HEK293 (cell line): Measurements from ENCODE around the gene TSC2.

Experiments used
- ATF2 ChIP-seq: fragments of 450-650 bp; formaldehyde crosslinking; IDR thresholded peaks from 2 replicates; pipeline ENCODE4 v1.5.1; 2016; ENCODE audit warnings: missing biosample characterization, missing genetic modification characterization, low read depth
- CTCF ChIP-seq: fragments of 450-650 bp; formaldehyde crosslinking; IDR thresholded peaks from 2 replicates; pipeline ENCODE4 v1.5.1; 2016; ENCODE audit warnings: missing biosample characterization, missing genetic modification characterization

- TF ChIP-seq ATF2 (tag by site-specific recombination): no peak
- peak; percentile 90 for TF ChIP-seq CTCF (tag by site-specific recombination)
Observed at GRCh38 chr16:2047330-2048115, at the start of gene TSC2, which contains the start of gene NTHL1.
